HG03439 (cell line): ENCODE measurements around the gene FOXD3.
"Not testable (repeated sequence)": the region's sequence is repeated elsewhere in the genome, so short reads cannot be mapped to it uniquely, and the experiment has no call there.

Experiments
- ATAC-seq: cut with Tn5 transposase; IDR thresholded peaks from one replicate; pipeline ENCODE4 v1.9.1; 2021; ENCODE audit warnings: mild to moderate bottlenecking, moderate library complexity; ENCODE audit not compliant: unreplicated experiment

Gene FOXD3

GRCh38 chr1:63356234-63356633 is 33.9 kb downstream of the FOXD3 start:
- ATAC-seq: not testable (repeated sequence)

- no peak for ATAC-seq
Observed at GRCh38 chr1:63359561-63359960, 37.2 kb downstream of the FOXD3 start.

GRCh38 chr1:63362073-63362472 is 39.7 kb downstream of the FOXD3 start:
- ATAC-seq: no peak

GRCh38 chr1:63362578-63362977 is 40.2 kb downstream of the FOXD3 start:
- no peak for ATAC-seq

- ATAC-seq: no peak
Observed at GRCh38 chr1:63363014-63363413, 40.6 kb downstream of the FOXD3 start.

- no peak for ATAC-seq
Observed at GRCh38 chr1:63366908-63367214, 44.5 kb downstream of the FOXD3 start.

- peak; percentile 97 for ATAC-seq
Observed at GRCh38 chr1:63367215-63368103, 45.1 kb downstream of the FOXD3 start, which contains the start of gene ALG6. Gene ALG6 (plus strand): TSS chr1:63367627. CDS start chr1:63370978, 3,351 bp downstream.

GRCh38 chr1:63368131-63368530 is 45.8 kb downstream of the FOXD3 start:
- no peak for ATAC-seq
